Ishikawa (cell line): ENCODE data around the gene PARD3B.

ENCODE experiments used
- EP300 ChIP-seq: IDR thresholded peaks from 2 replicates; pipeline ENCODE4 v1.6.1; 2012; ENCODE audit warnings: borderline replicate concordance
- TF ChIP-seq, protein P1 (sequence below): IDR thresholded peaks from 2 replicates; pipeline ENCODE4 v1.6.1; 2012; ENCODE audit warnings: low read depth, mild to moderate bottlenecking

DNA sequence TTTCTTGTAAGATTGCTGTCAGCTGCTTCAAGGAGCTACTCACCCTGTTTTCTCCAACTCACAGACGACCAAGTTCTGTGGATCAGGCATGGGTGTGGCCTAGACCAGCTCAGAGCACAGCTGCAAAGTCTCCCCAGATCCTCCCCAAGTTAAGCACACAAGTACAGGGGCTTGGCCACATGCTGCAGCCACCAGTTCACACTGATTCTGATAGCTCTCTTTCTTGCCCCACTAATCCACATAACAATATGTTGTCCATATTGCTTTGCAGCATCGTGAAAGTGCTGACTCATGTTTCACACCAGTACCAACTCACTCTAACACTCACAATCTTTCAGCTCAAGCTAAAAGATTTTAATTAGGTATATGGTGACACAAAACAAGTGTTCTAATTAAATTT is 437.0 kb downstream of the PARD3B start:
- no peak for TF ChIP-seq EP300
- TF ChIP-seq, protein P1, sequence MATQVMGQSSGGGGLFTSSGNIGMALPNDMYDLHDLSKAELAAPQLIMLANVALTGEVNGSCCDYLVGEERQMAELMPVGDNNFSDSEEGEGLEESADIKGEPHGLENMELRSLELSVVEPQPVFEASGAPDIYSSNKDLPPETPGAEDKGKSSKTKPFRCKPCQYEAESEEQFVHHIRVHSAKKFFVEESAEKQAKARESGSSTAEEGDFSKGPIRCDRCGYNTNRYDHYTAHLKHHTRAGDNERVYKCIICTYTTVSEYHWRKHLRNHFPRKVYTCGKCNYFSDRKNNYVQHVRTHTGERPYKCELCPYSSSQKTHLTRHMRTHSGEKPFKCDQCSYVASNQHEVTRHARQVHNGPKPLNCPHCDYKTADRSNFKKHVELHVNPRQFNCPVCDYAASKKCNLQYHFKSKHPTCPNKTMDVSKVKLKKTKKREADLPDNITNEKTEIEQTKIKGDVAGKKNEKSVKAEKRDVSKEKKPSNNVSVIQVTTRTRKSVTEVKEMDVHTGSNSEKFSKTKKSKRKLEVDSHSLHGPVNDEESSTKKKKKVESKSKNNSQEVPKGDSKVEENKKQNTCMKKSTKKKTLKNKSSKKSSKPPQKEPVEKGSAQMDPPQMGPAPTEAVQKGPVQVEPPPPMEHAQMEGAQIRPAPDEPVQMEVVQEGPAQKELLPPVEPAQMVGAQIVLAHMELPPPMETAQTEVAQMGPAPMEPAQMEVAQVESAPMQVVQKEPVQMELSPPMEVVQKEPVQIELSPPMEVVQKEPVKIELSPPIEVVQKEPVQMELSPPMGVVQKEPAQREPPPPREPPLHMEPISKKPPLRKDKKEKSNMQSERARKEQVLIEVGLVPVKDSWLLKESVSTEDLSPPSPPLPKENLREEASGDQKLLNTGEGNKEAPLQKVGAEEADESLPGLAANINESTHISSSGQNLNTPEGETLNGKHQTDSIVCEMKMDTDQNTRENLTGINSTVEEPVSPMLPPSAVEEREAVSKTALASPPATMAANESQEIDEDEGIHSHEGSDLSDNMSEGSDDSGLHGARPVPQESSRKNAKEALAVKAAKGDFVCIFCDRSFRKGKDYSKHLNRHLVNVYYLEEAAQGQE, result no peak
